T-helper 2 cell (primary cell): ENCODE results near the gene DENND1A.
"Not testable (repeated sequence)": the region's sequence is repeated elsewhere in the genome, so short reads cannot be mapped to it uniquely, and the experiment has no call there.

Experiments used
- DNase-seq, 5 experiments: peaks; one replicate each; pipeline versions ENCODE4 v3.0.0 to v3.0.0-alpha.2; 2012 to 2022

The DENND1A gene

DNA sequence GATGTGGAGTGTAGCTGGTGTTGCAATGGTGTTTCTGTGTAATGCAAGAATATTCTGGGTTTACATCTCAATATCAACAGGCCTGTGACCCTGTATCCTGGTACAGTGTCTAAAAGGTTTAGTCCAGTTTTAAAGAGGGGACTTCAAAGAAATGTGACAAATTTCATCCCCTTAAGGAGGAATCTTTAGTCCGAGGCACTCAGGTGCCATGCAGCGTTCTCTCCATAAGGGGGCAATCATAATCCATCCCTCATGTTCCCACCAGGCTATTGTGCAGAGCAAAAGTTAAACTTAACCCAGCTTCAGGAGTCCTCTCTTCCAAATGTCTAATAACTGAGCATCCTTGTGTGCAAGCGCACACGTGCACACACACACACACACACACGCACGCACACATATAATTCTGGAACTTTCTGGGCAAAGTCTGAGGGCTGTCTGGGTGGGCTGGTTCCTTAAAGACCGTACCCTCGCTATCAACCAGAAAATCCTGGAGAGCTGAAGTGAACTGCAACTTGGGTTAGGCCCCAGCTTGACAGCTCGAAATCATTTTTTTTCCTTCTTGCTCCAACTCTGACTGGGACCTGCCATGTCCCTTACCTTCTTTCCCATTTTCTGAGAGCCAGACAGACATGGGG is 527.9 kb downstream of the DENND1A start:
- DNase-seq = peak in 1 of 5 experiments; percentile 17

DNA sequence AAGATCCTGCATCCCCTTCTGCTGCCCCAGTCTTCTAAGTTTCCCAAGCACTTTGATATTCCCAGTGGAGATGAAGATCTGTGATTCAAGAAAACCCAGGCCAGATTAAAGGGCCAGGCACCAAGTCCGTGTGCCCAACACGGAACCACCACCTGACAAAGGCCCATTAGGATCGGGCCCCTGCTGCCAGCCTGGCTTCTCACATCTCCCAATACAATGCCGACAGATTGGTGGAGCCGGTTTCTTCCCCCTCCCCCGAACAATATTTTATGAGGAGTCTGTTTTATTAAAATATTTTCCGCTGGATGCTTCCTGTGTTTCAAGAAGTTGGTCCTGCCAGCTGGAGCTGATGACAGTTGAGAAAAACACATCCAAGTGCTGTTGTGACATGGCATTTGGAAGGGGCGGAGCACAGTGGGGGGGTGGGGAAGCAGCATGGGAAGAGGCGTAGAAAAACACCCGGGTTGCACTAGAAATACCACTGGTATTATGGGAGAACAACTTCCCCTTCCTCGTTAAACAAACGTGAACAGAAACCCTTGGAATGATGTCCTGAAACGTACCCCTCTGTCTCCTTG is 528.9 kb downstream of the DENND1A start:
- DNase-seq = no peak

DNA sequence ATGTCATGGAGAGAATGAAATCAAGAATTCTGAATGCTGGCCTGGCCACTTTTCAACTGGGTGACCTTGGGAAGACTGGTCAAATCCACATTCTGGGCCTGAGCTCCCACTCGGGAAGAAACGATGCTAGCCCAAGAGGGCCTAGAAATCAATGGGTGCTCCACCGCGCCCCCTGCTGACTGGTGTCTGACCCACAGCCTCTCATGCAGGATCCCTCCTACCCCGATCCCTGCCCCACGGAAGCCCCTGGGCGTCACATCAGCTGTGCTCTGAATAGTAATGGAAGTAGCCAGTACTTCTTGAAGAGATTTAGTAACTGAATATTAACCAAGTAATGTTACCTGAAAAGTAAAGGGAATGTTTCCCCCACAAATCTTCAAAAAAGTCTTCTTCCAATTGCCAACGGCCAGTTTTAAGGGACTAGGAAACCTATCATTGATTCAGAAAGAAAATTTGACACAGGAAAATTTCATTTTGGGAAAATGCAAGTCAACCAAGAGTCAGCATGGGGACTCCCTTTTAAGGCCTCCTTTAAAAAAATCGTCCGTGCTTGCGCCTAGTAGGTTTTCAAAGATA is 530.0 kb downstream of the DENND1A start:
- DNase-seq = no peak

DNA sequence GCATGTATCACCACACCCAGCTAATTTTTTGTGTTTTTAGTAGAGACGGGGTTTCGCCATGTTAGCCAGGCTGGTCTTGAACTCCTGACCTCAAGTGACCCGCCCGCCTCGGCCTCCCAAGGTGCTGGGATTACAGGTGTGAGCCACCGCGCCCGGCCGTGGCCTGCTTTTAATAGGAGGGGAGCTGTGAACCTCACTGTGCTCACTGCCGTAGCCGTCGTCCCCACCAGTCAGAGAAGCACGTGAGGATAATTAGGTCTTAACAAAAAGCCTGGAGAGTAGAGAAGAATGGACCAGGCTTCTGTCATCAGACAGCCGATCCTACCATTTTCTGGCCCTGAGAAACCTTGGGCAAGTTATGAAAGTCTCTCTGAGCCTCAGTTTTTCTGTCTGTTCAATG is 531.0 kb downstream of the DENND1A start:
- DNase-seq = not testable (repeated sequence)

DNA sequence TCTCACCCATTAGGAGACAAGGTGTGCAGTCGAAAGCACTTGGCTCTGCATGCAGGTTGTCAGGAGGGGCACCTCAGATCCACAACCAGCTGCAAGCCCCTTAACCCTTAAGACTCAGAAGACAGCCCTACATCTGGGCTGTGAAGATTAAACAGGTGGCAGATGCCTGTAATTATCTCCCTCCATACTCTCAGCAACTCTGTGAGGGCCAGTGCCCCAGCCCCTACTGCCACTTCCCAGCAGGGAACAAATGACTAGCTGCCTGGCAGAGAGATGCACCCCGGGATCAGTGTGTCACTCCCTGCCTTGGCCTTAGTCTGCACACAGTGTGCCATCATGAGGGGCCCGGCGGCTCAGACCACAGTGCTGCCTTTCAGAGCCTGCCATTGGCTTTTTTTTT is 532.0 kb downstream of the DENND1A start:
- no peak for DNase-seq

GRCh38 chr9:123395689-123396511 is 534.0 kb downstream of the DENND1A start:
- no peak for DNase-seq

DNA sequence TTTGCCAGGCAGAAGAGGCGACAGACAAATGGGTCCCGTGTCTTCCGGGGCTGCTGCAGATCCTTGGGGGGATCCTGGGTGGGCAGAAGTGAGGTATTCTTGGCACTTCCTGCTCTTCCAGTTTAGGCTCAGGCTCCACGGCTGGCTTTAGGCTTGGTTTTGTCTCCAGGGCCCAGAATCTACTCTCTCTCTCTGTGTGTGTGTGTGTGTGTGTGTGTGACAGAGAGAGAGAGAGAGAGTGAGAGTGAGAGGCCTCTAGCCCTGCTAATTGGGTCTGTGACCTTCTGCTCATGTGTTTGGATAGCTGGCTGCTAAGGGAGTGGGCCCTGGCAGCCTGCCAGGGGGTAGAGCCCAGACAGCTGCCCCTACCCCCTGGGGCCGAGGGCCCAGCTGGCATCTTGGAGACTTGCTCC is 534.6 kb downstream of the DENND1A start:
- DNase-seq = no peak

DNA sequence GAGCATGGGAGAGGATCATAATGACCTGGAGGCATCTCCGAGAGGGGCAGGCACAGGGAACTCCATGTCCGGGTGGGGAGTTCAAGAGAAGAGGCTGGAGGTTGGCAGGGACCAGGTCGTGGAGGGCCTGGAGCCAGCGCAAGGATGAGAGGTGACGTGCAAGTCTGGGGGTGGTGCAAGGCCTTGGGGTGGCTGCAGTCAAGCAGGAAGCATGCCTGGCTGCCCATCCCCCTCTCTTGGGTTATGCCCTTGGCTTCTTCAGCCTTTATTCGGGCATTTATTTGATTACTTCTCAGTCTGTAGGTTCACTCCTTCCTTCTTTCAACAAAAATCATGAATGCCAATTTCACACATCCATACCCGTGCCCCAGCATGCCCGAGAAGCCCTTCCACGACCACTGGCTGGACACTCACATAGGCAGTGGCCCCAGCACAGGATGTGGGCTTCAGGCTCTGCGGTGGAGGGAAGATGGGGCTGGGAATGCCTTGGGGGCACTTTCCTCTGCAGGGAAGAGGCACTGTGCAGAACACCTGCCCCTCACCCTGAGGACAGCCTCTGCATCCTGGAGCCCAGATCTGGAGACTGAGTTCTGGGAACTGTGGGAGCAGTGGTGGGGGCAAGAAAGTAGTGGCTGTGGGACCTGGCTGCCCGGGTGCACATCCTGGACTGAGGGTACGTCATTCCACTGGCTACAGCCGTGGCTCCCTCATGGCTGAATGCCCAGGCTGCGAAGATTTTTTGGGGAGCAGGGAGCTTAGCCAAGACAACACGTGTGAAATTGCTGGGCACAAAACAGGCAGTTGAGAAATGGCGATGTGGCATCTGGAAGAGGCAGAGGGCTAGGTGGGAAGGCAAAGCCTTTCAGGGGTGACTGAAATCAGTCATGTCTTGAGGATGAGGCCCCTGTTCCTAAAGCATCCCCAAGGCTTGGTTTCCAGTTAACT is 535.4 kb downstream of the DENND1A start:
- DNase-seq = no peak

GRCh38 chr9:123392802-123393201 is 537.1 kb downstream of the DENND1A start:
- DNase-seq = no peak

DNA sequence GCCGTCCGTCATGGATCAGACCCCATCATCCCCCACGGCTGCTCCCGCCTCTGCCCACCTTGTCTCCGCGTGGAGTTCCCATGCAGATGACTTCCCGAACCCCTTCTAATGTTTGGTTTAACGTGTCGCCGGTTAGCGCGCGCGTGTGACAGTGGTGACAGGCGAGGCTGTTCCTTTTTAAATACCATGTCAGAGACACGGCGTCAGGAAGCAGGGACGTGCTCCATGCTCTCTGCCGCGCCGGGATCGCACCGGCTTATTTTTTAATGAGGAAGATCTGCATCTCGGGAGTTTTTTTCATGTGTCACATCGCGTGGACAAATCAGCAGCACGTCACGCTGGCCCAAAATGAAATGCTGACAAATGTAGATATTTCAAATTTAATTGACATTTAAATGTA is 538.0 kb downstream of the DENND1A start:
- no peak for DNase-seq

GRCh38 chr9:123391233-123391632 is 538.7 kb downstream of the DENND1A start:
- no peak for DNase-seq

DNA sequence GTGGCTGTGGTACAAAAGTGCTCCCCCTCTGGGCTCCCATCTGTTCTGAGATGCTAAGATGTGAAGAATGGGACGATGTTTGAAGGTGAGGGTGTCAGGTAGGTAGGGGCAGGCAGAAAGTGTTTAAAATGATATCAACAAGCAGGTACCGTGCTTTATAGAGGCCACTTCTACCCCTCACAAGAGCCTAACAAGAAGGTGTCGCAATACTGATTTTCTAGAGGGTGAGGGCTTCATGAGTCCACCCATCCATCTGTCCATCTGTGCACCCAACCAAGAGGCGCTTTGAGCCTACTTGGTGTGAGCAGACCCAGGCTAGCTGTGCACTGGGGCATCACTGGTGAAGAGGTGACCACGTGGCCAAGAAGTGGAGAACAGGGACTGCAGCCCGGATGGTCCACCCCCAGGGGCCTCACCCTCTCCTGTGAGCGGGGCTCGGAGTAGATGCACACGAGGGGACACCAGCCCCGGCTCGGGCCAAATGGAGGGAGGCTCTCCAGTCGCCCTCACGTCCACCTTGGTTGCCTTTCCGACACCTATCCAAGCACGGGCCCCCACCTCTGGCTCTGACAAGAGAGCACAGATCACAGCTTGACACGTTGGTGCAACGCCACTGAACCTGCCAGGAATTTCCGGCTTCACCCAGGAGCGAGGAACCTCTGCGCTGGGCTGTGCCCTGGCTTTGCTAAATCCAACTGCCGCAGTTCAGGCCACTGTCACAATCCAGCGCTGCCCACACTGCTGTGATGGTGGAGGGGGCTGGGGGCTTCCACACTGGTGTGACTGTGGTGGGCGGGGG is 539.4 kb downstream of the DENND1A start:
- DNase-seq = no peak

- no peak for DNase-seq
Observed at GRCh38 chr9:123389698-123390097, 540.2 kb downstream of the DENND1A start.

DNA sequence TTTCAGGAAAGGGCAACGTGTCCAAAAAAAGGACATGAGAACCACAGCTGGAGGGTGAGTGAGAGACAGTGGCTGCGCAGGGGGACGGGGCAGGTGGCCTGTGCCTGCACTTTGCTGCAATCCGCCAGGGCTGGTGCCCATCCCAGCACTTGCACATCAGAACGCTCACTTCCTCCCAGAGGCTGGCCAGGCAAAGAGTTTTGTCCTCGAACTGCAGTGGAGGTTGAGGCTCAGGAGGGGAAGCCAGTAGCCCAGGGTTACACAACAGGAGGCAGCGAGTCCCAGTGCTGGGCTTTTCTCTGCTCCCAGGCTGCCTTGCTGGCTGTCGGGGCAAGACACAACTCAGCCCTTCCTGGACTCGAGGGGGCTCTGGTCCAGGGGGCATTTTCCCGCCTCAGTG is 540.9 kb downstream of the DENND1A start:
- DNase-seq = no peak

GRCh38 chr9:123387686-123388085 is 542.2 kb downstream of the DENND1A start:
- DNase-seq = no peak

GRCh38 chr9:123383512-123384170 is 546.3 kb downstream of the DENND1A start:
- no peak for DNase-seq

- no peak for DNase-seq
Observed at GRCh38 chr9:123382653-123383511, 547.0 kb downstream of the DENND1A start.

DNA sequence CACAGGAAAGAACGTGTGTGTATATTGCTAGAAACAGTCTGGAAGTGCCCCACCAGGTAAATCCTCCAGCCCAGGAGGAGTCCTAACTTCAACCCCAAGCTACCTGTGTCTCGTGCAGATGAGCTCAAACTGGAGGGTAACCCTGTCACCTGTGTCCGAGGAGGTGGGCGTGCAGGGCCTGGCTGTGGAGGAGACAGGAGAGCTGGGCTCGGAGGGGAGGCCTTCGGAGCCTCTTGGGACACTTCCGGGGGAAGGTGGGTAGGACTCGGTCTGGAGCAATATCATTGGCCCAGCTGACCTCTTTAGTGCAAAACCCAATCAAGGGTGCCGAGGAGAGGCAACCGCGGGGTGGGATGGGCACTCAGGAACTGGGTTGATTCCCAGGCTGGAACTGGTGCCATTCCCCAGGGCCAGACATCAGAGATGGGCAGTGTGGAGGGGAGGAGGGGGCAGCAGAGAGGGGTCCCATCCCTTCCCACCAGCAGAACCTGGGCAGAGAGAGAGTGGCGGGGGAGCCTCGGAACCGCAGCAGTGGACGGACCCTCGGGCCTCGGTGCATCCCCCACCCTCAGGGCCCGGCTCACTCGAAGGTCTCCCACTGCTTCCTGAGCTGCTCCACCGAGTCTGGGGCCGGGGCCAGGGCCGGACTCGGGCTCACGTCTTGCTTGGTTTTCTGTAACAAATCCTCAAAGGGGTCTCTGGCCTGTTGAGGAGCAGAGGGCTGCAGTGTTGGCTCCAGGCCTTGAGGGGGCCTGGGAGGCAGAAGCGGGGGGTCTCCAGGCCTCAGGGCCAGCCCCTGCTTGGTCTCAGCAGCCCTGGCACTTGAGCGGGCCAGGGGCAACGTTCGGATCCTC is 548.8 kb downstream of the DENND1A start:
- no peak for DNase-seq
